CD4-positive, alpha-beta T cell treated with Interleukin-6 for 4 hours (primary cell): ENCODE measurements around the gene NPLOC4.

Experiments used
- DNase-seq: peaks from one replicate; pipeline ENCODE4 v3.0.0-alpha.2; 2020; ENCODE audit warnings: mixed read lengths

The NPLOC4 gene

GRCh38 chr17:81582749-81583148 lies 54.2 kb downstream of the NPLOC4 start:
- no peak for DNase-seq

- DNase-seq, result no peak
Measured at GRCh38 chr17:81582341-81582740, 54.6 kb downstream of the NPLOC4 start.

GRCh38 chr17:81581758-81582157 lies 55.2 kb downstream of the NPLOC4 start:
- DNase-seq, result no peak

GRCh38 chr17:81580481-81580880 lies 56.4 kb downstream of the NPLOC4 start:
- DNase-seq, result no peak

- DNase-seq, result no peak
Measured at GRCh38 chr17:81579821-81580321, 57.0 kb downstream of the NPLOC4 start.

GRCh38 chr17:81579298-81579697 lies 57.6 kb downstream of the NPLOC4 start:
- DNase-seq, result no peak

GRCh38 chr17:81578561-81579225 lies 58.2 kb downstream of the NPLOC4 start:
- DNase-seq, result no peak

GRCh38 chr17:81578038-81578441 lies 58.9 kb downstream of the NPLOC4 start:
- no peak for DNase-seq

- no peak for DNase-seq
Measured at GRCh38 chr17:81577278-81578000, 59.5 kb downstream of the NPLOC4 start.

GRCh38 chr17:81576621-81577277 lies 60.2 kb downstream of the NPLOC4 start:
- DNase-seq, result no peak

- no peak for DNase-seq
Measured at GRCh38 chr17:81575836-81576235, 61.1 kb downstream of the NPLOC4 start.

GRCh38 chr17:81574643-81574956 lies 62.3 kb downstream of the NPLOC4 start:
- no peak for DNase-seq

GRCh38 chr17:81573794-81574642 lies 62.9 kb downstream of the NPLOC4 start:
- DNase-seq, result no peak

GRCh38 chr17:81572563-81573168 lies 64.2 kb downstream of the NPLOC4 start:
- DNase-seq, result no peak

GRCh38 chr17:81570964-81571363 lies 65.9 kb downstream of the NPLOC4 start:
- no peak for DNase-seq

GRCh38 chr17:81569986-81570514 lies 66.9 kb downstream of the NPLOC4 start:
- no peak for DNase-seq

- DNase-seq, result no peak
Measured at GRCh38 chr17:81568416-81568815, 68.5 kb downstream of the NPLOC4 start.

- DNase-seq, result no peak
Measured at GRCh38 chr17:81567191-81567590, 69.7 kb downstream of the NPLOC4 start.

- no peak for DNase-seq
Measured at GRCh38 chr17:81566461-81567126, 70.3 kb downstream of the NPLOC4 start.

- DNase-seq, result no peak
Measured at GRCh38 chr17:81565231-81565630, 71.7 kb downstream of the NPLOC4 start.

- no peak for DNase-seq
Measured at GRCh38 chr17:81564778-81565177, 72.1 kb downstream of the NPLOC4 start.
